Hepatocyte (in vitro differentiated cells): Measurements from ENCODE around the gene ZNF385C.

Experiments used
- EZH2 ChIP-seq: fragments of 200-600 bp; sonication (generic); IDR thresholded peaks from 2 replicates; pipeline ENCODE4 v1.6.1; 2016; ENCODE audit warnings: antibody characterized with exemption, mild to moderate bottlenecking, borderline replicate concordance
- TF ChIP-seq, protein P1 (sequence below): fragments of 200-600 bp; sonication (generic); IDR thresholded peaks from 2 replicates; pipeline ENCODE4 v1.5.1; 2016; ENCODE audit warnings: antibody characterized with exemption, mild to moderate bottlenecking; ENCODE audit not compliant: poor library complexity

DNA sequence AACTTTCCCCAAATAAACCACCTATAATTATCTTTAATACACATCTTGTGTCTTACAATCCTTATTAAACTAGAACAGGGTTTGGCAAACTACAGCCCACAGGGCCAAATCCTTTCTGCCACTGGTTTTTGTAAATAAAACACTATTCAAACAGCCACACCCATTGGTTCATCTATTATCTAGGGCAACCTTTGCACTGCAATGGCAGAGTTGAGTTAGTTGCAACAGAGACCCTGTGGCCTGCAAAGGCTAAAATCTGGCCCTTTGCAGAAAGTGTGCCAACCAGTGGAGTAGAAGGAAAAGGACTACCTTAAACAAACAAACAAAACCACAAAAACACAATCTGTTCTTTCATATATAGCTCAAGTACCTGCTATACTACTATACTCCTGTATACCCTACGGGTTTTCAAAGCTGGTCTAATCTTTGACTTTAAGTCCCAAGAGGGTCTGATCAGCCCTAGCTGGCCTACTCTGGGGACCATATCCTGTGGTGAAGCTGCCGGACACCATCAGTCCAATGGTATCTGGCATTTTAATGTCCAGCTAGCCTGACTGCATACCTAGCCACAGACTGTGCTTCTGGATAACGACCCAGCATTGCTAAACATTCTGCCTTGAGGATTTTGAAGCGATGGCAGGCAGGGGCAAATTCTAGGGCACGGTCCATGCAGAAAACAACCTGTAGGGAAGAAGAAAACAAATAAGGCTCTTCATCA lies 108.4 kb downstream of the ZNF385C start:
- no peak for TF ChIP-seq EZH2
- TF ChIP-seq, protein P1, sequence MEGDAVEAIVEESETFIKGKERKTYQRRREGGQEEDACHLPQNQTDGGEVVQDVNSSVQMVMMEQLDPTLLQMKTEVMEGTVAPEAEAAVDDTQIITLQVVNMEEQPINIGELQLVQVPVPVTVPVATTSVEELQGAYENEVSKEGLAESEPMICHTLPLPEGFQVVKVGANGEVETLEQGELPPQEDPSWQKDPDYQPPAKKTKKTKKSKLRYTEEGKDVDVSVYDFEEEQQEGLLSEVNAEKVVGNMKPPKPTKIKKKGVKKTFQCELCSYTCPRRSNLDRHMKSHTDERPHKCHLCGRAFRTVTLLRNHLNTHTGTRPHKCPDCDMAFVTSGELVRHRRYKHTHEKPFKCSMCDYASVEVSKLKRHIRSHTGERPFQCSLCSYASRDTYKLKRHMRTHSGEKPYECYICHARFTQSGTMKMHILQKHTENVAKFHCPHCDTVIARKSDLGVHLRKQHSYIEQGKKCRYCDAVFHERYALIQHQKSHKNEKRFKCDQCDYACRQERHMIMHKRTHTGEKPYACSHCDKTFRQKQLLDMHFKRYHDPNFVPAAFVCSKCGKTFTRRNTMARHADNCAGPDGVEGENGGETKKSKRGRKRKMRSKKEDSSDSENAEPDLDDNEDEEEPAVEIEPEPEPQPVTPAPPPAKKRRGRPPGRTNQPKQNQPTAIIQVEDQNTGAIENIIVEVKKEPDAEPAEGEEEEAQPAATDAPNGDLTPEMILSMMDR = no peak
